Type B pancreatic cell (in vitro differentiated cells): Measurements from ENCODE around the gene SAXO1. TPM values are rescaled to one million over a fixed set of nuclear protein-coding genes. Genes with fewer than 3 reads are reported as not detected.

Experiments used
- DNase-seq: peaks from one replicate; pipeline ENCODE4 v3.0.0; 2021; ENCODE audit warnings: mixed read lengths; ENCODE audit not compliant: unreplicated experiment; ENCODE audit errors: extremely low spot score
- H3K27ac Mint-ChIP-seq: 2 replicates; pipeline ENCODE4 v1.8.0; 2021; ENCODE audit warnings: mild to moderate bottlenecking, mixed read lengths
- H3K27me3 Mint-ChIP-seq: 2 replicates; pipeline ENCODE4 v1.8.0; 2021; ENCODE audit warnings: mixed read lengths
- H3K36me3 Mint-ChIP-seq: 2 replicates; pipeline ENCODE4 v1.8.0; 2021; ENCODE audit warnings: mixed read lengths
- H3K4me1 Mint-ChIP-seq: one replicate; pipeline ENCODE4 v1.8.0; 2021; ENCODE audit warnings: mixed read lengths; ENCODE audit not compliant: unreplicated experiment
- H3K4me3 Mint-ChIP-seq: 2 replicates; pipeline ENCODE4 v1.8.0; 2021; ENCODE audit warnings: mild to moderate bottlenecking, mixed read lengths
- H3K9me3 Mint-ChIP-seq: 2 replicates; pipeline ENCODE4 v1.8.0; 2021; ENCODE audit warnings: mixed read lengths
- CTCF ChIP-seq: fragments of 200-600 bp; sonication (generic); conservative IDR thresholded peaks from 2 replicates; pipeline ENCODE4 v1.5.0; 2021; ENCODE audit warnings: antibody characterized with exemption, mild to moderate bottlenecking
- total RNA-seq: library from RNA; stranded (reverse); gene quantifications from 2 replicates; pipeline ENCODE4 v1.2.1, GENCODE V29; 2021; ENCODE audit warnings: low replicate concordance

SAXO1 gene
- total RNA-seq, 1 donor from 2014 or later, result not detected

GRCh38 chr9:18890372-18890771 lies 142.6 kb downstream of the SAXO1 start:
- no peak for DNase-seq
- Mint-ChIP-seq H3K27me3 (no peaks in the 10 kb centered on the region), H3K4me1 (peaks cover 25% of the 10 kb centered on the region), H3K4me3 (peak overlapping the region; percentile 46), H3K9me3 (peaks cover 13% of the 10 kb centered on the region), H3K36me3 (peaks cover 24% of the 10 kb centered on the region), H3K27ac (no peak overlapping the region)
- no peak for TF ChIP-seq CTCF

- Mint-ChIP-seq H3K27me3 (no peaks in the 10 kb centered on the region), H3K4me3 (no peak overlapping the region), H3K36me3 (peaks cover 20% of the 10 kb centered on the region), H3K27ac (no peak overlapping the region), H3K9me3 (peaks cover 9% of the 10 kb centered on the region), H3K4me1 (peaks cover 25% of the 10 kb centered on the region)
- no peak for TF ChIP-seq CTCF
- no peak for DNase-seq
Measured at GRCh38 chr9:18889550-18889949, 143.5 kb downstream of the SAXO1 start.

GRCh38 chr9:18888290-18888689 lies 144.7 kb downstream of the SAXO1 start:
- no peaks in the 10 kb centered on the region for H3K27me3 Mint-ChIP-seq
- no peak for DNase-seq
- TF ChIP-seq CTCF, result no peak
- H3K9me3 Mint-ChIP-seq, result peaks cover 9% of the 10 kb centered on the region
- H3K36me3 Mint-ChIP-seq, result peaks cover 20% of the 10 kb centered on the region
- no peak overlapping the region for H3K4me3 Mint-ChIP-seq
- H3K27ac Mint-ChIP-seq, result no peak overlapping the region
- peaks cover 24% of the 10 kb centered on the region for H3K4me1 Mint-ChIP-seq

- Mint-ChIP-seq H3K4me3 (no peak overlapping the region), H3K27ac (no peak overlapping the region), H3K4me1 (peaks cover 18% of the 10 kb centered on the region), H3K36me3 (peaks cover 15% of the 10 kb centered on the region), H3K9me3 (peaks cover 6% of the 10 kb centered on the region), H3K27me3 (no peaks in the 10 kb centered on the region)
- DNase-seq, result no peak
- TF ChIP-seq CTCF, result no peak
Measured at GRCh38 chr9:18887546-18887945, 145.5 kb downstream of the SAXO1 start.

- no peak overlapping the region for H3K4me3 Mint-ChIP-seq
- TF ChIP-seq CTCF, result no peak
- H3K36me3 Mint-ChIP-seq, result peaks cover 5% of the 10 kb centered on the region
- DNase-seq, result no peak
- H3K9me3 Mint-ChIP-seq, result peaks cover 6% of the 10 kb centered on the region
- H3K27me3 Mint-ChIP-seq, result no peaks in the 10 kb centered on the region
- no peaks in the 10 kb centered on the region for H3K4me1 Mint-ChIP-seq
- no peak overlapping the region for H3K27ac Mint-ChIP-seq
Measured at GRCh38 chr9:18881758-18882157, 151.3 kb downstream of the SAXO1 start.

- Mint-ChIP-seq H3K4me1 (no peaks in the 10 kb centered on the region), H3K27me3 (no peaks in the 10 kb centered on the region), H3K9me3 (no peaks in the 10 kb centered on the region), H3K27ac (no peak overlapping the region), H3K36me3 (no peaks in the 10 kb centered on the region), H3K4me3 (no peak overlapping the region)
- TF ChIP-seq CTCF, result no peak
- no peak for DNase-seq
Measured at GRCh38 chr9:18877984-18878383, 155.0 kb downstream of the SAXO1 start.
